Measurements from ENCODE around the gene TUFT1.

TUFT1 gene

GRCh38 chr1:151537112-151537511 lies 3.0 kb upstream of the TUFT1 start:
- no peak for ATAC-seq
- DNase-seq, result no peak

- ATAC-seq (peak; percentile 29), DNase-seq (peak; percentile 27)
Measured at GRCh38 chr1:151539321-151540020, 638 bp upstream of the TUFT1 start.

GRCh38 chr1:151540982-151541377 lies 871 bp downstream of the TUFT1 start:
- DNase-seq (peak; percentile 6), ATAC-seq (no peak)

GRCh38 chr1:151541752-151542151 lies 1.6 kb downstream of the TUFT1 start:
- no peak for DNase-seq
- ATAC-seq, result no peak

GRCh38 chr1:151542710-151543129 lies 2.6 kb downstream of the TUFT1 start:
- no peak for ATAC-seq
- DNase-seq, result no peak

GRCh38 chr1:151545542-151545941 lies 5.4 kb downstream of the TUFT1 start:
- ATAC-seq (no peak), DNase-seq (no peak)

GRCh38 chr1:151546011-151546925 lies 6.2 kb downstream of the TUFT1 start:
- ATAC-seq, result no peak
- DNase-seq, result no peak

- ATAC-seq (no peak), DNase-seq (no peak)
Measured at GRCh38 chr1:151547119-151547899, 7.2 kb downstream of the TUFT1 start.

- ATAC-seq (no peak), DNase-seq (no peak)
Measured at GRCh38 chr1:151547900-151548230, 7.8 kb downstream of the TUFT1 start.

- ATAC-seq, result no peak
Measured at GRCh38 chr1:151549199-151549598, 9.1 kb downstream of the TUFT1 start.

GRCh38 chr1:151553659-151554058 lies 13.6 kb downstream of the TUFT1 start:
- ATAC-seq (no peak), DNase-seq (no peak)

More at GRCh38 chr1:151549199-151549598, 9.1 kb downstream of the TUFT1 start:
- DNase-seq, result no peak

GRCh38 chr1:151556052-151556451 lies 15.9 kb downstream of the TUFT1 start:
- DNase-seq, result no peak
- ATAC-seq, result no peak

- DNase-seq, result no peak
- ATAC-seq, result no peak
Measured at GRCh38 chr1:151562661-151563060, 22.6 kb downstream of the TUFT1 start.

GRCh38 chr1:151563376-151563775 lies 23.3 kb downstream of the TUFT1 start:
- no peak for DNase-seq
- ATAC-seq, result no peak

- ATAC-seq (no peak), DNase-seq (no peak)
Measured at GRCh38 chr1:151565502-151566189, 25.5 kb downstream of the TUFT1 start.

GRCh38 chr1:151568626-151569088 lies 28.5 kb downstream of the TUFT1 start:
- DNase-seq, result no peak

GRCh38 chr1:151570819-151571218 lies 30.7 kb downstream of the TUFT1 start:
- no peak for ATAC-seq
- no peak for DNase-seq

More at GRCh38 chr1:151568626-151569088, 28.5 kb downstream of the TUFT1 start:
- peak; percentile 32 for ATAC-seq

- DNase-seq (peak; percentile 47), ATAC-seq (peak; percentile 90)
Measured at GRCh38 chr1:151574575-151575529, 34.7 kb downstream of the TUFT1 start.

- DNase-seq, result no peak
- ATAC-seq, result no peak
Measured at GRCh38 chr1:151577173-151577572, 37.1 kb downstream of the TUFT1 start.

GRCh38 chr1:151578941-151579340 lies 38.8 kb downstream of the TUFT1 start:
- no peak for ATAC-seq

More at GRCh38 chr1:151578941-151579340, 38.8 kb downstream of the TUFT1 start:
- no peak for DNase-seq

All from stimulated activated naive CD8-positive, alpha-beta T cell treated with anti-CD3 and anti-CD28 coated beads, Interleukin-15, Interleukin-2, amounts not matched to agents 100 U/mL and 50 U/mL, for 24 hours (primary cell).